ENCODE results near the gene APOOL.

The APOOL gene

DNA sequence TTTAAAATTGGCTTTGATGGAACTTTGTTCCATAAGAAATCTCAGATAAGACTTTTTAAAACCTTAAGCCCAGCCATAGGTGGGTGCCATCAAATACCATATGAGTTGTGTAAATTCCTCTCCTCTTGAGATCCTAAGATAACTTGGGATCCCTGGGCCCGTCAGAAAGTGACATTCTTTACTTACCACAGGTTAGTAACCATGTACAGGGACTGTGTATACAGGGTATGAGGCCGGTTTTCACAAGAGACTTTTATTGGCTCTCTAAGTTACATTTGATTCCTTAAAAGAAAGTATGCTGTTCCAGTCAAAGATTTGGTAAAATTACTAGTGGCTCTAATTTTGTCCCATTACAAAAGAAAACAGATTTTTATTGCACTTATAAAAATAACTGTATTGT is 110.1 kb downstream of the APOOL start:
- Histone ChIP-seq H2AFZ (ENCODE audit: low read depth, low read length, severe bottlenecking) (no peak overlapping the region), H3F3A (ENCODE audit: insufficient read depth) (peaks cover 3% of the 10 kb centered on the region; the same call in 1 of the 2 replicates), H3K4me3 (ENCODE audit: insufficient read depth, low read length, poor library complexity, severe bottlenecking) (no peak overlapping the region), H3K79me2 (ENCODE audit: insufficient read depth, low read length) (no peaks in the 10 kb centered on the region), H3K27me3 (ENCODE audit: low read length) (no peaks in the 10 kb centered on the region), H3K9me3 (ENCODE audit: insufficient read depth, low read length) (no peaks in the 10 kb centered on the region), H3K4me2 (ENCODE audit: low read depth, low read length, poor library complexity, severe bottlenecking) (no peak overlapping the region), H4K20me1 (ENCODE audit: low read depth, low read length) (no peaks in the 10 kb centered on the region), H3K9me2 (replicated peaks; ENCODE audit: insufficient read depth, low read length) (no peaks in the 10 kb centered on the region), H3K36me3 (ENCODE audit: low read length) (no peaks in the 10 kb centered on the region), H3K9ac (ENCODE audit: low read length) (no peak overlapping the region), H3K27ac (ENCODE audit: low read depth, low read length) (no peak overlapping the region)
- TF ChIP-seq EZH2phosphoT487 (conservative IDR thresholded peaks at IDR 0.05; ENCODE audit: low read length) = no peak
- TF ChIP-seq, protein P1, sequence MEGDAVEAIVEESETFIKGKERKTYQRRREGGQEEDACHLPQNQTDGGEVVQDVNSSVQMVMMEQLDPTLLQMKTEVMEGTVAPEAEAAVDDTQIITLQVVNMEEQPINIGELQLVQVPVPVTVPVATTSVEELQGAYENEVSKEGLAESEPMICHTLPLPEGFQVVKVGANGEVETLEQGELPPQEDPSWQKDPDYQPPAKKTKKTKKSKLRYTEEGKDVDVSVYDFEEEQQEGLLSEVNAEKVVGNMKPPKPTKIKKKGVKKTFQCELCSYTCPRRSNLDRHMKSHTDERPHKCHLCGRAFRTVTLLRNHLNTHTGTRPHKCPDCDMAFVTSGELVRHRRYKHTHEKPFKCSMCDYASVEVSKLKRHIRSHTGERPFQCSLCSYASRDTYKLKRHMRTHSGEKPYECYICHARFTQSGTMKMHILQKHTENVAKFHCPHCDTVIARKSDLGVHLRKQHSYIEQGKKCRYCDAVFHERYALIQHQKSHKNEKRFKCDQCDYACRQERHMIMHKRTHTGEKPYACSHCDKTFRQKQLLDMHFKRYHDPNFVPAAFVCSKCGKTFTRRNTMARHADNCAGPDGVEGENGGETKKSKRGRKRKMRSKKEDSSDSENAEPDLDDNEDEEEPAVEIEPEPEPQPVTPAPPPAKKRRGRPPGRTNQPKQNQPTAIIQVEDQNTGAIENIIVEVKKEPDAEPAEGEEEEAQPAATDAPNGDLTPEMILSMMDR (IDR thresholded peaks at IDR 0.05; ENCODE audit: insufficient read depth, low read length, poor library complexity, severe bottlenecking) = no peak

DNA sequence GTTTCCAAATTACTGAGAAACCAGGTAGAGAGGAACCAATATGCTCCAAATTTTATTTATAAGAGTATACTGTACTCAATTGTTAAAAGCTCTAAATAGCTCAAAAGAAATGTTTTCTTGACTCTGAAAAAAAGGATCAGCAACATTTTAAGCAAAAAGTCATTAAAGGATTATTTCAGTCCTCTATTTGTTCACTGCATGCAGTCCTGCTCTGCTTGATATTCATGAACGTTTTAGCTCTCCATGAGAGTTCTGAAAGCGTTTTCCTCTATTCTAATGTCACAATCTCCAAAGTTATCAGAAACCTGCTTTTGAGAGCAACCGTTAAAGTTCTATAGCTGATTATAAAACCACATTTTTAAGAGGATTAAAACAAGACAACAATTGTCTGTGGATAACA is 110.5 kb downstream of the APOOL start:
- H3K4me3 ChIP-seq (ENCODE audit: insufficient read depth, low read length, poor library complexity, severe bottlenecking) = no peak overlapping the region

DNA sequence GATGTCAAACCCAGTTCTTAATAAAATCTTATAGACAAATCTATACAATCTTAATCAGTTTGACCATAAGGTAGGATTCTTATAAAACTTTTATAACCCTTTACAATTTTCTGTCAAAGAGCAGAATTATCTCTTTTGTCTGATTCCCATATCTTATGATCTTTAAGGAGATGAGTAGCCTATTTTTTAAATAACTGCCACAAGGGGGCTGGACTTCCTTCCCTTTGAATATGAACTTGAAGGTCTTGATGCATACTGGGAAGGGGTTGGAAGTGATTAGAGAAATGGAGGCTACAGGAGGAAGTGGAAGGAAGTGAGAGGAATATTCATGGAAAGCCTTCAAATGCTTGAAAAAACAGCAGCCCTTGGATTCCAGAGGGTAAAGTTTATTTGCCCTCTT is 111.1 kb downstream of the APOOL start:
- H2AFZ ChIP-seq (ENCODE audit: low read depth, low read length, severe bottlenecking) = no peak overlapping the region
- H3K9ac ChIP-seq (ENCODE audit: low read length) = no peak overlapping the region
- H4K20me1 ChIP-seq (ENCODE audit: low read depth, low read length) = no peaks in the 10 kb centered on the region
- H3K79me2 ChIP-seq (ENCODE audit: insufficient read depth, low read length) = no peaks in the 10 kb centered on the region
- TF ChIP-seq, protein P1 (IDR thresholded peaks at IDR 0.05; ENCODE audit: insufficient read depth, low read length, poor library complexity, severe bottlenecking) = no peak
- TF ChIP-seq EZH2phosphoT487 (conservative IDR thresholded peaks at IDR 0.05; ENCODE audit: low read length) = no peak
- H3F3A ChIP-seq (ENCODE audit: insufficient read depth) = peaks cover 3% of the 10 kb centered on the region; the same call in 1 of the 2 replicates
- H3K36me3 ChIP-seq (ENCODE audit: low read length) = no peaks in the 10 kb centered on the region
- H3K9me2 ChIP-seq (replicated peaks; ENCODE audit: insufficient read depth, low read length) = no peaks in the 10 kb centered on the region
- no peaks in the 10 kb centered on the region for H3K27me3 ChIP-seq (ENCODE audit: low read length)
- H3K4me3 ChIP-seq (ENCODE audit: insufficient read depth, low read length, poor library complexity, severe bottlenecking) = no peak overlapping the region
- no peak overlapping the region for H3K27ac ChIP-seq (ENCODE audit: low read depth, low read length)
- no peak overlapping the region for H3K4me2 ChIP-seq (ENCODE audit: low read depth, low read length, poor library complexity, severe bottlenecking)
- no peaks in the 10 kb centered on the region for H3K9me3 ChIP-seq (ENCODE audit: insufficient read depth, low read length)

More for the DNA sequence above, 110.5 kb downstream of the APOOL start:
- Histone ChIP-seq H3K36me3 (ENCODE audit: low read length) (no peaks in the 10 kb centered on the region), H3K27me3 (ENCODE audit: low read length) (no peaks in the 10 kb centered on the region), H3K79me2 (ENCODE audit: insufficient read depth, low read length) (no peaks in the 10 kb centered on the region), H3K9ac (ENCODE audit: low read length) (no peak overlapping the region), H3K4me2 (ENCODE audit: low read depth, low read length, poor library complexity, severe bottlenecking) (no peak overlapping the region), H4K20me1 (ENCODE audit: low read depth, low read length) (no peaks in the 10 kb centered on the region), H3K9me3 (ENCODE audit: insufficient read depth, low read length) (no peaks in the 10 kb centered on the region), H3F3A (ENCODE audit: insufficient read depth) (peaks cover 3% of the 10 kb centered on the region; the same call in 1 of the 2 replicates), H3K9me2 (replicated peaks; ENCODE audit: insufficient read depth, low read length) (no peaks in the 10 kb centered on the region), H3K27ac (ENCODE audit: low read depth, low read length) (no peak overlapping the region), H2AFZ (ENCODE audit: low read depth, low read length, severe bottlenecking) (no peak overlapping the region)
- TF ChIP-seq, protein P1 (IDR thresholded peaks at IDR 0.05; ENCODE audit: insufficient read depth, low read length, poor library complexity, severe bottlenecking) = no peak

All from SU-DHL-6 (cell line).